ENCODE measurements around the gene AGTPBP1.

Gene AGTPBP1

DNA sequence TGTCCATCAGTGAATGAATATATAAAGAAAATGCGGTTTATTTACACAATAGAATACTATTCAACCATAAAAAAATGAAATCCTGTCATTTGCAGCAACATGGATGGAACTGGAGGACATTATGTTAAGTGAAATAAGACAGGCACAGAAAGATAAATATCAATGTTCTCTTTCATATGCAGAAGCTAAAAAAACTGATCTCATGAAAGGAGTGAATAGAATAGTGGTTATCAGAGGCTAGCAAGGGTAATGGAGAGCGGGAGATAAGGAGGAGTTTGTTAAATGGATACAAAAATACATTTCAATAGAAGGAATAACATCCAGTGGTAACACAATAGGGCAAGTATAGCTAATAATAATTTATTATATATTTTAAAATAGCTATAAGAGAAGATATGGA, 65.0 kb downstream of the AGTPBP1 start:
- Histone ChIP-seq H3K4me1 (no peaks in the 10 kb centered on the region), H3K9me3 (no peaks in the 10 kb centered on the region), H3K4me3 (no peak overlapping the region), H3K36me3 (peaks cover 0 to 7% (median 5%) of the 10 kb centered on the region in 3 donors), H3K27me3 (no peaks in the 10 kb centered on the region), H3K27ac (no peak overlapping the region)
- intact Hi-C loops (cut with DNase I; ENCODE audit: low total_unique reads) = no loop called here
- TF ChIP-seq, protein P1, sequence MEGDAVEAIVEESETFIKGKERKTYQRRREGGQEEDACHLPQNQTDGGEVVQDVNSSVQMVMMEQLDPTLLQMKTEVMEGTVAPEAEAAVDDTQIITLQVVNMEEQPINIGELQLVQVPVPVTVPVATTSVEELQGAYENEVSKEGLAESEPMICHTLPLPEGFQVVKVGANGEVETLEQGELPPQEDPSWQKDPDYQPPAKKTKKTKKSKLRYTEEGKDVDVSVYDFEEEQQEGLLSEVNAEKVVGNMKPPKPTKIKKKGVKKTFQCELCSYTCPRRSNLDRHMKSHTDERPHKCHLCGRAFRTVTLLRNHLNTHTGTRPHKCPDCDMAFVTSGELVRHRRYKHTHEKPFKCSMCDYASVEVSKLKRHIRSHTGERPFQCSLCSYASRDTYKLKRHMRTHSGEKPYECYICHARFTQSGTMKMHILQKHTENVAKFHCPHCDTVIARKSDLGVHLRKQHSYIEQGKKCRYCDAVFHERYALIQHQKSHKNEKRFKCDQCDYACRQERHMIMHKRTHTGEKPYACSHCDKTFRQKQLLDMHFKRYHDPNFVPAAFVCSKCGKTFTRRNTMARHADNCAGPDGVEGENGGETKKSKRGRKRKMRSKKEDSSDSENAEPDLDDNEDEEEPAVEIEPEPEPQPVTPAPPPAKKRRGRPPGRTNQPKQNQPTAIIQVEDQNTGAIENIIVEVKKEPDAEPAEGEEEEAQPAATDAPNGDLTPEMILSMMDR (IDR thresholded peaks at IDR 0.05) = no peak
- no peak for DNase-seq

DNA sequence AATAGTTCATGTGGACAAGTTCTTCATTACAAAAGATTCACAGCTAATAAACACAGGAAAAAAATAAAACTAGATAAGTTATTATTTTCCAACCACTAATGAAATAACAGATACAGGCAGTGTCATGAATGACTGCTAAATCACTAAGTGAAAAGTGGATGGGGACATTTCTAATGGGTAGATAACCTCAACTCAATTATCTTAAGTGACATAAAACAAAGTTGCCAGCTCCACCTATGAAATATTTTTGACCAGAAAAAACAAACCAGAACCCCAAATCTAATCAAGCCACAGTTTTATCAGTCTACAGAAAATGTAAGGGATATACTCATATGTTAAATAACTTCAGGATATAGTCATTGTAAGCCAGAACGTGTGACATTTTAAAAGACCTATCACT, 74.4 kb downstream of the AGTPBP1 start:
- Histone ChIP-seq H3K27me3 (no peaks in the 10 kb centered on the region), H3K4me3 (no peak overlapping the region), H3K4me1 (no peaks in the 10 kb centered on the region), H3K36me3 (peaks cover 11 to 13% (median 13%) of the 10 kb centered on the region in 3 donors), H3K27ac (no peak overlapping the region), H3K9me3 (no peaks in the 10 kb centered on the region)
- TF ChIP-seq, protein P1 (IDR thresholded peaks at IDR 0.05) = no peak
- no peak for DNase-seq
- intact Hi-C loops (cut with DNase I; ENCODE audit: low total_unique reads) = no loop called here

DNA sequence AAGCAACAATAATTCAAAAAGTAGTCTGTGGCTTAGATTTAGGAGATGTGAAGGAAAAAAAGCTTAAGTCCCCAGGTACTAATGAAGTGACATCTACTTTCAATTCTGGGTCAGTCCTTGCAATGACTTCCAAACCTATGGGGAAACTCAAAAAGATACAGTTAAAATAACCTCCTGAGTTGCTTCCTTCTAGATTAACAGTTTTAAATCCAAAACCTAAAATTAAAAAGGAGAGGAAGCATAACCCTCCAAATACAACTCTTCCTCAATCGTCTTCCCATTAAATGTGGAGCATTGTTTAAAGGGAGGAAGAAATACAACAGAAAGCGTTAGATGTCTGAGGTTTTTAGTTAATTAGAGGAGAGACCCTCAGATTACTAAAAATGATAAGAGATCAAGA, 75.7 kb downstream of the AGTPBP1 start:
- H3K27me3 ChIP-seq = no peaks in the 10 kb centered on the region
- H3K36me3 ChIP-seq = peaks cover 0 to 13% (median 11%) of the 10 kb centered on the region in 3 donors
- H3K4me1 ChIP-seq = no peaks in the 10 kb centered on the region
- H3K27ac ChIP-seq = no peak overlapping the region
- H3K4me3 ChIP-seq = no peak overlapping the region
- intact Hi-C loops (cut with DNase I; ENCODE audit: low total_unique reads) = no loop called here
- no peaks in the 10 kb centered on the region for H3K9me3 ChIP-seq
- no peak for DNase-seq
- TF ChIP-seq, protein P1 (IDR thresholded peaks at IDR 0.05) = no peak

DNA sequence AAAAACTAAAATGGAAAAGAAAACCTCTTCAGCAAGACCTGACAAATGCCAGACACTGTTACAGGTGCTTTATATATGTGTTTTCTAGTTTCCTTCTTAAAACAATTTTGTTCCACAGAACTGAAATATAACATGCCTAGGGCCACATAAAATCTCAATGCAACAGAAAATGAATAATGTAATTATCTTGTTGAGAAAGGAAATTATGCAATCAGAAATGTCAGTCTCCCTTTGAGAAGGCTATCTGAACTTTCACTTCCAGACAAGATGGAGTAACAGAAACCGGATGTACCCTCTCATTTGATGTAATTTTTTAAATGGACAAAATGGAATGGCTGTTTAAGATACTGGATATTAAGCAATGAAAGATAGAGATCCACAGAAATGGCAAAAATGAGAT, 79.2 kb downstream of the AGTPBP1 start:
- no peak overlapping the region for H3K4me3 ChIP-seq
- TF ChIP-seq, protein P1 (IDR thresholded peaks at IDR 0.05) = no peak
- no peak overlapping the region for H3K27ac ChIP-seq
- DNase-seq = no peak
- no peaks in the 10 kb centered on the region for H3K9me3 ChIP-seq
- H3K36me3 ChIP-seq = peaks cover 0 to 5% (median 0%) of the 10 kb centered on the region in 3 donors
- intact Hi-C loops (cut with DNase I; ENCODE audit: low total_unique reads) = no loop called here
- no peaks in the 10 kb centered on the region for H3K4me1 ChIP-seq
- H3K27me3 ChIP-seq = no peaks in the 10 kb centered on the region

DNA sequence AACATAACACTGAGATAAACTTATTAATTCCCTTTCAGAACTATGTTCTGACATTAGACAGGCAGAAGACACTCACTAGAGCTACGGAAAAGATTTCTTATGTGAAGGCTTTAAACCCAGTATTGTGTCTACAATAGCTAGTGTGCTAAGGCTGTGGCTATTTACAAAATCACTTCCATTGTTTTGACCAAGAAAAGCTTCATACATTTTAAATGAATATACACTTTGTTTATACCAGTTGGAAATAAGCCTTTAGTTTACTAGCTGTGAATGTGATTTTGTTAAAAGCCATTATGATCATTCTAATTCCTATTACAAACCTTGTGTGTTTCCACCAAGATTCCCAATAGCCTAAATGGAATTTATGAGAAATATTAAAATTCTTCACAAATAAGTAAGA, 83.0 kb downstream of the AGTPBP1 start:
- no peak overlapping the region for H3K27ac ChIP-seq
- no peak for DNase-seq
- no peaks in the 10 kb centered on the region for H3K4me1 ChIP-seq
- no peak overlapping the region for H3K4me3 ChIP-seq
- intact Hi-C loops (cut with DNase I; ENCODE audit: low total_unique reads) = no loop called here
- TF ChIP-seq, protein P1 (IDR thresholded peaks at IDR 0.05) = no peak
- no peaks in the 10 kb centered on the region for H3K9me3 ChIP-seq
- no peaks in the 10 kb centered on the region for H3K27me3 ChIP-seq
- H3K36me3 ChIP-seq = peaks cover under 1 to 9% (median 6%) of the 10 kb centered on the region in 3 donors

DNA sequence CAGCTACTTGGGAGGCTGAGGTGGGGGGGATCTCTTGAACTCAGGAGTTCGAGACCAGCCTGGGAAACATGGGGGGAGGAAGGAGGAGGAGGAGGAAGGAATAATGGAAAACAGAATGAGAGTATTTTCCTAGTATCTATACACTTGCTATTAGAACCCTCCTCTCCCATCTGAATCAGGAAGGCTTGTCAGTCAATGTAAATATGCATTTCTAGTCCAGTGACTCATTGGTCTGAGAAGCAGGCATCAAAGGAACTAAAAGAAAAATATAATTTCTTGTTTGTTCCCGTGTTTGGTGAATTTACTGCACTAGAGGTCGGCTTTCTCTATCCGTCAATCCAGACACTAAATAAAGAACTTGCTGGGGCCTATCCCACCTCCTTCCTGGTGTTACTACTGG, 88.6 kb downstream of the AGTPBP1 start:
- TF ChIP-seq, protein P1 (IDR thresholded peaks at IDR 0.05) = no peak
- H3K27me3 ChIP-seq = no peaks in the 10 kb centered on the region
- H3K27ac ChIP-seq = no peak overlapping the region
- H3K4me3 ChIP-seq = no peak overlapping the region
- no peaks in the 10 kb centered on the region for H3K9me3 ChIP-seq
- intact Hi-C loops (cut with DNase I; ENCODE audit: low total_unique reads) = no loop called here
- no peaks in the 10 kb centered on the region for H3K4me1 ChIP-seq
- H3K36me3 ChIP-seq = peaks cover 6 to 24% (median 9%) of the 10 kb centered on the region in 3 donors
- no peak for DNase-seq
